SK-N-SH (cell line): ENCODE results near the gene PIGN. TPM values are rescaled to one million over a fixed set of nuclear protein-coding genes. Genes with fewer than 3 reads are reported as not detected.

Experiments
- CTCF ChIA-PET: fragments of 300-600, 350-600 bp; formaldehyde crosslinking; extraction: SDS; loops from one replicate; lab custom pipeline; 2021; lab: Yijun Ruan, JAX
- POLR2A ChIA-PET: fragments of 350-600 bp; sonication (Branson Sonifier 250); formaldehyde crosslinking; extraction: SDS; loops from one replicate; lab custom pipeline; 2020; ENCODE audit warnings: antibody characterized with exemption, inconsistent platforms; lab: Yijun Ruan, JAX
- DNase-seq: peaks from one replicate; pipeline ENCODE4 v3.0.0; 2012
- H2AFZ ChIP-seq: fragments of 200-600 bp; sonication (generic); 2 replicates; pipeline ENCODE4 v1.8.1; 2016; ENCODE audit warnings: antibody characterized with exemption, mild to moderate bottlenecking, low read depth
- H3F3A ChIP-seq: fragments of 200-600 bp; sonication (generic); replicated peaks from 2 replicates; pipeline ENCODE3; 2016; ENCODE audit warnings: antibody characterized with exemption, mild to moderate bottlenecking; ENCODE audit not compliant: insufficient read depth
- H3K27ac ChIP-seq, 2 experiments: fragments of 200-500 bp in 1 of 2; fragments of 200-600 bp in 1 of 2; sonication (Bioruptor generic) in 1 of 2; sonication (generic), shearing (Covaris generic) in 1 of 2; 2 replicates each; pipeline versions ENCODE4 v1.5.1 to v1.6.1; 2014 to 2016; ENCODE audit warnings: low read depth in 2 of 2, inconsistent platforms in 1 of 2, low read length in 1 of 2, mild to moderate bottlenecking in 1 of 2, mixed read lengths in 1 of 2
- H3K27me3 ChIP-seq: fragments of 200-600 bp; sonication (generic), shearing (Covaris generic); 2 replicates; pipeline ENCODE4 v1.6.1; 2016; ENCODE audit warnings: mixed run types; ENCODE audit not compliant: insufficient read depth
- H3K36me3 ChIP-seq, 2 experiments: fragments of 200-500 bp in 1 of 2; fragments of 200-600 bp in 1 of 2; sonication (Bioruptor generic) in 1 of 2; sonication (generic) in 1 of 2; replicated peaks in 1 of 2; 2 replicates each; pipeline versions ENCODE3 to v1.5.1; 2014 to 2016; ENCODE audit warnings: low read length in 1 of 2, mild to moderate bottlenecking in 1 of 2; ENCODE audit not compliant: insufficient read depth in 2 of 2, control insufficient read depth in 1 of 2
- H3K4me1 ChIP-seq, 2 experiments: fragments of 200-500 bp in 1 of 2; fragments of 200-600 bp in 1 of 2; sonication (Bioruptor generic) in 1 of 2; sonication (generic), shearing (Covaris generic) in 1 of 2; 2 replicates each; pipeline versions ENCODE4 v1.5.1 to v1.6.1; 2014 to 2016; ENCODE audit warnings: low read depth in 1 of 2, low read length in 1 of 2, mixed run types in 1 of 2; ENCODE audit not compliant: insufficient read depth in 2 of 2, control insufficient read depth in 1 of 2
- H3K4me2 ChIP-seq: fragments of 200-600 bp; sonication (generic), shearing (Covaris generic); 2 replicates; pipeline ENCODE4 v1.6.1; 2017; ENCODE audit warnings: mixed run types
- H3K4me3 ChIP-seq, 2 experiments: fragments of 200-500 bp in 1 of 2; fragments of 200-600 bp in 1 of 2; sonication (Bioruptor generic) in 1 of 2; sonication (generic), shearing (Covaris generic) in 1 of 2; 2 replicates each; pipeline versions ENCODE4 v1.5.1 to v1.8.1; 2014 to 2016; ENCODE audit warnings: low read depth in 2 of 2, inconsistent platforms in 1 of 2, low read length in 1 of 2, mild to moderate bottlenecking in 1 of 2, mixed read lengths in 1 of 2, moderate library complexity in 1 of 2
- H3K79me2 ChIP-seq: fragments of 200-600 bp; sonication (generic); 2 replicates; pipeline ENCODE4 v1.8.1; 2017; ENCODE audit warnings: mild to moderate bottlenecking; ENCODE audit not compliant: insufficient read depth
- H3K9ac ChIP-seq: fragments of 200-600 bp; sonication (generic); 2 replicates; pipeline ENCODE4 v1.6.1; 2017; ENCODE audit warnings: mixed run types
- H3K9me2 ChIP-seq: fragments of 200-600 bp; sonication (generic); 2 replicates; pipeline ENCODE4 v1.6.1; 2017; ENCODE audit warnings: mixed run types
- H3K9me3 ChIP-seq: fragments of 200-600 bp; sonication (generic); 2 replicates; pipeline ENCODE4 v1.6.1; 2017; ENCODE audit warnings: mixed run types, mild to moderate bottlenecking, moderate library complexity
- H4K20me1 ChIP-seq: fragments of 200-600 bp; sonication (generic); 2 replicates; pipeline ENCODE4 v1.6.1; 2017; ENCODE audit warnings: mild to moderate bottlenecking, mixed run types; ENCODE audit not compliant: insufficient read depth
- ELF1 ChIP-seq: IDR thresholded peaks from 2 replicates; pipeline ENCODE4 v1.4.0; 2012
- EP300 ChIP-seq, 2 experiments: IDR thresholded peaks; 2 replicates each; pipeline versions ENCODE4 v1.4.0 to v1.6.1; 2012; ENCODE audit warnings: borderline replicate concordance in 1 of 2, low read depth in 1 of 2, low read length in 1 of 2
- EZH2phosphoT487 ChIP-seq: fragments of 200-600 bp; sonication (generic); IDR thresholded peaks from 2 replicates; pipeline ENCODE4 v1.6.1; 2017; ENCODE audit warnings: low read depth, mixed run types, mild to moderate bottlenecking, antibody characterized with exemption, moderate library complexity, borderline replicate concordance
- FOXJ3 ChIP-seq: sonication (generic); formaldehyde crosslinking; IDR thresholded peaks from 2 replicates; pipeline ENCODE4 v1.5.1; 2020; ENCODE audit warnings: mild to moderate bottlenecking, missing genetic modification reagents
- FOXM1 ChIP-seq: IDR thresholded peaks from 2 replicates; pipeline ENCODE4 v1.4.0; 2012; ENCODE audit warnings: low read depth, mild to moderate bottlenecking
- GABPA ChIP-seq: IDR thresholded peaks from 2 replicates; pipeline ENCODE4 v1.4.0; 2012; ENCODE audit warnings: low read depth, mild to moderate bottlenecking
- JUND ChIP-seq: IDR thresholded peaks from 2 replicates; pipeline ENCODE4 v1.4.0; 2012
- MEF2A ChIP-seq: IDR thresholded peaks from 2 replicates; pipeline ENCODE4 v1.4.0; 2012; ENCODE audit warnings: low read depth, borderline replicate concordance
- NFIC ChIP-seq: IDR thresholded peaks from 2 replicates; pipeline ENCODE4 v1.4.0; 2012; ENCODE audit warnings: borderline replicate concordance
- POLR2AphosphoS5 ChIP-seq: IDR thresholded peaks from 2 replicates; pipeline ENCODE4 v1.6.1; 2012; ENCODE audit warnings: low read depth, low read length
- RAD21 ChIP-seq: IDR thresholded peaks from 2 replicates; pipeline ENCODE4 v1.6.1; 2012; ENCODE audit warnings: mild to moderate bottlenecking, low read length
- RFX5 ChIP-seq: IDR thresholded peaks from 2 replicates; pipeline ENCODE4 v1.6.1; 2012; ENCODE audit warnings: mild to moderate bottlenecking, improper control_type of control experiment, low read length
- RXRA ChIP-seq: IDR thresholded peaks from 2 replicates; pipeline ENCODE4 v1.4.0; 2012; ENCODE audit warnings: low read depth, mild to moderate bottlenecking, borderline replicate concordance
- SIN3A ChIP-seq: IDR thresholded peaks from 2 replicates; pipeline ENCODE4 v1.6.1; 2012; ENCODE audit warnings: low read depth, mild to moderate bottlenecking, low read length, moderate library complexity, borderline replicate concordance
- SMC3 ChIP-seq: IDR thresholded peaks from 2 replicates; pipeline ENCODE4 v1.6.1; 2012; ENCODE audit warnings: low read depth, low read length, improper control_type of control experiment
- TAF1 ChIP-seq: IDR thresholded peaks from 2 replicates; pipeline ENCODE4 v1.6.1; 2012; ENCODE audit warnings: low read depth, mild to moderate bottlenecking, low read length, moderate library complexity, borderline replicate concordance
- TCF12 ChIP-seq: IDR thresholded peaks from 2 replicates; pipeline ENCODE4 v1.4.0; 2012
- TEAD4 ChIP-seq: IDR thresholded peaks from 2 replicates; pipeline ENCODE4 v1.4.0; 2012; ENCODE audit warnings: mild to moderate bottlenecking, borderline replicate concordance; ENCODE audit not compliant: insufficient read depth
- USF1 ChIP-seq: IDR thresholded peaks from 2 replicates; pipeline ENCODE4 v1.4.0; 2012; ENCODE audit warnings: low read depth, borderline replicate concordance
- WGBS: methylation state at CpG from one replicate; pipeline ENCODE4 v1.1.6; 2017; ENCODE audit warnings: low lambda C conversion rate; 5-methylcytosine and 5-hydroxymethylcytosine counted together
- polyA plus RNA-seq, 3 experiments: library from polyadenylated mRNA; depleted of rRNA; stranded (reverse); fragments of >200 nt; gene quantifications; 2 replicates each; pipeline ENCODE4 v1.2.3, GENCODE V29; 2012
- TF ChIP-seq, protein P1 (sequence below): IDR thresholded peaks from 2 replicates; pipeline ENCODE4; 2012
- TF ChIP-seq, protein P2 (sequence below): IDR thresholded peaks from 2 replicates; pipeline ENCODE4 v1.6.1; 2012; ENCODE audit warnings: mild to moderate bottlenecking, low read depth, low read length, moderate library complexity
- TF ChIP-seq, protein P3 (sequence below): IDR thresholded peaks from 2 replicates; pipeline ENCODE4 v1.4.0; 2012; ENCODE audit warnings: low read depth

Gene PIGN
- polyA plus RNA-seq, 1 of the 3 experiments (the other 2 are of a cell fraction) = 6.1 TPM

DNA sequence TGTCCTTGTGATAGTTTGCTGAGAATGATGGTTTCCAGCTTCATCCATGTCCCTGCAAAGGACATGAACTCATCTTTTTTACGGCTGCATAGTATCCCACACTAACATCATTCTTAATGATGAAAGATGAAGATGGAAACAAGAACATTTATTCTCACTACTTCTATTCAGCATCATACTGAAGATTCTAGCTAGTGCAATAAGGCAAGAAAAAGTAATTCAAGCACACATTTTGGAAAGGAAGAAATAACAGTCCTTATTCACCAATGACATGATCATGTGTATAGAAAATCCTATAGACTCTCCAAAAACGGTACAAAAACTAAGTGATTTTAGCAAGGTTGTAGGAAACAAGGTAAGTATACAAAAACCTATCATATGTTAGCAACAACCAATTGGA lies 37.4 kb upstream of the PIGN start:
- 0 out of 2 replicates have a peak, but pooled peaks cover 5% of the 10 kb centered on the region for H3K9me2 ChIP-seq
- no peaks in the 10 kb centered on the region for H3F3A ChIP-seq
- H3K4me1 ChIP-seq = no peaks in the 10 kb centered on the region; a peak in 1 of 4 replicates
- DNase-seq = no peak
- CTCF ChIA-PET = no interaction called here
- peaks cover 13% of the 10 kb centered on the region; the same call in 1 of the 2 replicates for H3K9me3 ChIP-seq
- no peaks in the 10 kb centered on the region for H4K20me1 ChIP-seq
- no peak overlapping the region for H3K4me2 ChIP-seq
- POLR2A ChIA-PET = no interaction called here
- H3K27ac ChIP-seq = no peak overlapping the region
- no peak overlapping the region for H3K4me3 ChIP-seq
- TF ChIP-seq EP300 (IDR thresholded peaks at IDR 0.05; ENCODE audit: borderline replicate concordance in 1 of 2, low read depth in 1 of 2, low read length in 1 of 2) = no peak
- no peak for TF ChIP-seq TAF1
- no peak for TF ChIP-seq RXRA
- TF ChIP-seq TEAD4 = no peak
- TF ChIP-seq, protein P1, sequence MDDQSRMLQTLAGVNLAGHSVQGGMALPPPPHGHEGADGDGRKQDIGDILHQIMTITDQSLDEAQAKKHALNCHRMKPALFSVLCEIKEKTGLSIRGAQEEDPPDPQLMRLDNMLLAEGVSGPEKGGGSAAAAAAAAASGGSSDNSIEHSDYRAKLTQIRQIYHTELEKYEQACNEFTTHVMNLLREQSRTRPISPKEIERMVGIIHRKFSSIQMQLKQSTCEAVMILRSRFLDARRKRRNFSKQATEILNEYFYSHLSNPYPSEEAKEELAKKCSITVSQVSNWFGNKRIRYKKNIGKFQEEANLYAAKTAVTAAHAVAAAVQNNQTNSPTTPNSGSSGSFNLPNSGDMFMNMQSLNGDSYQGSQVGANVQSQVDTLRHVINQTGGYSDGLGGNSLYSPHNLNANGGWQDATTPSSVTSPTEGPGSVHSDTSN = no peak
- no peak for TF ChIP-seq JUND
- TF ChIP-seq FOXM1 = no peak
- no peak for TF ChIP-seq ELF1
- TF ChIP-seq, protein P2, sequence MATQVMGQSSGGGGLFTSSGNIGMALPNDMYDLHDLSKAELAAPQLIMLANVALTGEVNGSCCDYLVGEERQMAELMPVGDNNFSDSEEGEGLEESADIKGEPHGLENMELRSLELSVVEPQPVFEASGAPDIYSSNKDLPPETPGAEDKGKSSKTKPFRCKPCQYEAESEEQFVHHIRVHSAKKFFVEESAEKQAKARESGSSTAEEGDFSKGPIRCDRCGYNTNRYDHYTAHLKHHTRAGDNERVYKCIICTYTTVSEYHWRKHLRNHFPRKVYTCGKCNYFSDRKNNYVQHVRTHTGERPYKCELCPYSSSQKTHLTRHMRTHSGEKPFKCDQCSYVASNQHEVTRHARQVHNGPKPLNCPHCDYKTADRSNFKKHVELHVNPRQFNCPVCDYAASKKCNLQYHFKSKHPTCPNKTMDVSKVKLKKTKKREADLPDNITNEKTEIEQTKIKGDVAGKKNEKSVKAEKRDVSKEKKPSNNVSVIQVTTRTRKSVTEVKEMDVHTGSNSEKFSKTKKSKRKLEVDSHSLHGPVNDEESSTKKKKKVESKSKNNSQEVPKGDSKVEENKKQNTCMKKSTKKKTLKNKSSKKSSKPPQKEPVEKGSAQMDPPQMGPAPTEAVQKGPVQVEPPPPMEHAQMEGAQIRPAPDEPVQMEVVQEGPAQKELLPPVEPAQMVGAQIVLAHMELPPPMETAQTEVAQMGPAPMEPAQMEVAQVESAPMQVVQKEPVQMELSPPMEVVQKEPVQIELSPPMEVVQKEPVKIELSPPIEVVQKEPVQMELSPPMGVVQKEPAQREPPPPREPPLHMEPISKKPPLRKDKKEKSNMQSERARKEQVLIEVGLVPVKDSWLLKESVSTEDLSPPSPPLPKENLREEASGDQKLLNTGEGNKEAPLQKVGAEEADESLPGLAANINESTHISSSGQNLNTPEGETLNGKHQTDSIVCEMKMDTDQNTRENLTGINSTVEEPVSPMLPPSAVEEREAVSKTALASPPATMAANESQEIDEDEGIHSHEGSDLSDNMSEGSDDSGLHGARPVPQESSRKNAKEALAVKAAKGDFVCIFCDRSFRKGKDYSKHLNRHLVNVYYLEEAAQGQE = no peak
- no peak for TF ChIP-seq NFIC
- H3K27me3 ChIP-seq = no peaks in the 10 kb centered on the region
- H3K79me2 ChIP-seq = peaks cover 7% of the 10 kb centered on the region; the same call in 1 of the 2 replicates
- peaks cover 71 to 77% of the 10 kb centered on the region in 2 experiments for H3K36me3 ChIP-seq
- no peak overlapping the region for H3K9ac ChIP-seq
- no peak overlapping the region for H2AFZ ChIP-seq
- WGBS = 97% methylated on average over 2 of the region's 2 CpGs

- ChIA-PET CTCF (interaction anchor here (0.9 kb wide), 1 partner anchor 35 kb away, joined by 4 read pairs; no protein-coding TSS in a partner anchor), POLR2A (no interaction called here)
- no peak for DNase-seq
- H2AFZ ChIP-seq = no peak overlapping the region
- no peaks in the 10 kb centered on the region for H3F3A ChIP-seq
- H3K4me1 ChIP-seq = no peaks in the 10 kb centered on the region; a peak in 1 of 4 replicates
- no peaks in the 10 kb centered on the region for H3K9me3 ChIP-seq
- peaks cover 24% of the 10 kb centered on the region for H3K79me2 ChIP-seq
- H3K36me3 ChIP-seq = peaks cover 18 to 22% of the 10 kb centered on the region in 2 experiments
- no peaks in the 10 kb centered on the region for H3K9me2 ChIP-seq
- H3K27me3 ChIP-seq = no peaks in the 10 kb centered on the region
- 96% methylated on average over 1 of the region's 1 CpG for WGBS
- no peak overlapping the region for H3K9ac ChIP-seq
- no peak overlapping the region for H3K4me3 ChIP-seq
- H3K4me2 ChIP-seq = no peak overlapping the region
- TF ChIP-seq TCF12 (no peak), SMC3 (no peak), EP300 (IDR thresholded peaks at IDR 0.05; ENCODE audit: borderline replicate concordance in 1 of 2, low read depth in 1 of 2, low read length in 1 of 2) (no peak), RXRA (no peak), POLR2AphosphoS5 (no peak), RAD21 (no peak), GABPA (no peak), FOXM1 (no peak), RFX5 (no peak), SIN3A (no peak), MEF2A (no peak), TEAD4 (no peak), EZH2phosphoT487 (no peak), FOXJ3 (CRISPR knock-in tag) (no peak), ELF1 (no peak), USF1 (no peak), JUND (no peak)
- TF ChIP-seq, protein P1 = no peak
- TF ChIP-seq, protein P3, sequence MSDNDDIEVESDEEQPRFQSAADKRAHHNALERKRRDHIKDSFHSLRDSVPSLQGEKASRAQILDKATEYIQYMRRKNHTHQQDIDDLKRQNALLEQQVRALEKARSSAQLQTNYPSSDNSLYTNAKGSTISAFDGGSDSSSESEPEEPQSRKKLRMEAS = no peak
- no peaks in the 10 kb centered on the region for H4K20me1 ChIP-seq
- H3K27ac ChIP-seq = no peak overlapping the region
Observed at GRCh38 chr18:62214790-62215189, 27.9 kb upstream of the PIGN start.
